ENCODE data around the gene MMP24OS.
A peak's percentile ranks its signal among the peaks of the same experiment; 100 is the strongest.
"Not testable (repeated sequence)": the region's sequence is repeated elsewhere in the genome, so short reads cannot be mapped to it uniquely, and the experiment has no call there.

MMP24OS gene

DNA sequence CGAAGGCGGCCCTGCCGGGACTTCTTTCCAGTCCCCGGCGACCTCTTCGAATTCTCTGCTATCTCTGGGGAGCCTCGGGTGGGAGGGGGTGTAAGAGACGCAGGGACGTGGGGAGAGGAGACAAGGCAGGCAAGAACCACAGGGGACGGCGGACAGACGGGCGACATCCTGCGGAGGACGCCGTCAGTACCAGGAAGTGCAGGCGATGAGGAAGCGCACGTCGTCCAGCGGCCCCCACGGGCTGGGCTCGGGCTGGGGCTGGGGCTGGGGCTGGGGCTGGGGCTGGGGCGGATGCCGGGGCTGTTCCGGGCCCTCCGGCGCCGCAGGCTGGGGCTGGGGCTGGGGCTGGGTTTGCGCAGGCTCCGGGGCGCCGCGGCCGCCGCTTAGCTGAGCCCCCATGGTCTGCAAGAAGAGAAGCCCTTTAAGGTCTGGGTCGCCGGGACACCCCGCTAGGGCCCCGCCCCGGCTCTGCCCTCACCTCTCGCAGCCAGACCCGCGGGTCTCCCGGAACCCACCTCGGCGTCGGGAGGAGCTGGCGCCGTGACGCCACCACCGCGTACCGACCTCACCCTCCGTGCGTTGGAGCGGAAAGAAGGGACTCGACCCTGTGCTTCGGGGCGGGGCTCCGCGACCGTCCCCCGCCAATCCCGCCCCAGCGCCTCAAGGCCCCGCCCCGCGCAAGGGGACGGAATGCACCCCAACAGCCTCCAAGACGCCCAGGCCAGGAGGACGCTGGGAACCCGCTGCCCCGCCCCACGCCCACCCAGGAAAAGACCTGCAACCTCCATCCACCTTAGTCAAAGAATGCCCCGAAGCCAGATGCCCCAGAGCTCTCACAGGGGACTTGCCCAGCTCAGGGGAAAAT lies at the start of gene MMP24OS:
Gene MMP24OS, minus strand, starts transcription at position 592 of the 865 bp plus-strand sequence. Its CDS starts 193 bp downstream, at position 399.
- no peak for FAIRE-seq
- peak; percentile 77 for DNase-seq (ENCODE audit: low spot score)

DNA sequence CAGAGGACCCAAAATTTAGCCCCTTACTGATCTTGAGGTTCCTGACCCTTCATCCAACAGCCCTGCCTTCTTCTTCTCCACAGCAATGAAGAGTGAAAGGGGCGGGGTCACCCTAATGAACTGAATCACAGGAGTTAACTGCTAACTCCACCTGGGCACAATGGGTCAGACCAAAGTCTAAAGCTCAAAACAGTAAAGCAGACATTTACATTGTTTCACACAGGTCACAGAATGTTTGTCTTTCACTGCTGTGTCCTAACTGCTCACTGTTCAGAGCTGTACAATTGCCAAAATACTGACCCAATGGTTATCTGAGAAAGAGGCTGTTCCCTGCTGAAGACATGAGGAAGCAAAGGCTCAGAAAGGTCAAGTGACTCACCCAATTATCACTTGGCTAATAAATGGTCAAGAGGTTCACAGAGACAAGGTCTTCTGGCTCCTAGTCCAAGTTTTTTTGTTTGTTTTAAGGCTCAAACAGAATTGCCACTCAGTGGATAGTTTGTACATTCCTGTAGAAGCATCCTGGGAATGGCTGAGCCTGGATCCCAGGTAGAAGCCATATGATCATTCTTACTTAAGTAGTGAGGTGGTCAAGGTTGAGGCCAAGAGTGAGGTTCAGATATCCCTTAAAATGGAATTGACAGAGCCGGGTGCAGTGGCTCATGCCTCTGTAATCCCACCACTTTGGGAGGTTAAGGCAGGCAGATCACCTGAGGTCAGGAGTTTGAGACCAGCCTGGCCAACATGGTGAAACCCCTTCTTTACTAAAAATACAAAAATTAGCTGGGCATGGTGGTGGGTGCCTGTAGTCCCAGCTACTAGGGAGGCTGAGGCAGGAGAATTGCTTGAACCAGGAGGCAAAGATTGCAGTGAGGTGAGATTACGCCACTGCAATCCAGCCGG lies 49.4 kb upstream of the MMP24OS start:
- FAIRE-seq (peak; percentile 97), DNase-seq (ENCODE audit: low spot score) (peak; percentile 94)

DNA sequence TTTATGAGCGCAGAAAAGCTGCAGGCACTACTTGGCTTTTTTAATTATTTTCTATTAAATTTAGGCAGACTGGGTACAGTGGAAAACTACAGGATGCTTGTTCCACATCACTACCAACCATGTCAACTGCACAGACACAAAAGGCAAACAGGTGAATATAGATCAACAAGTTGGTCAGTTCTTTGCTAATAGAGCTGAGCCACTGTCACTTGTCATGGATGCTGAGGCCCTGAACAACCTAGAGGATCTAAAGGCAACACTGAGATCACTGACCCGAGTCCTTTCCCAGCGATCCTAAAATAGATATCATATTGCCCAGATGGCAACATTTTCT lies 48.8 kb upstream of the MMP24OS start:
- no peak for FAIRE-seq
- no peak for DNase-seq (ENCODE audit: low spot score)

DNA sequence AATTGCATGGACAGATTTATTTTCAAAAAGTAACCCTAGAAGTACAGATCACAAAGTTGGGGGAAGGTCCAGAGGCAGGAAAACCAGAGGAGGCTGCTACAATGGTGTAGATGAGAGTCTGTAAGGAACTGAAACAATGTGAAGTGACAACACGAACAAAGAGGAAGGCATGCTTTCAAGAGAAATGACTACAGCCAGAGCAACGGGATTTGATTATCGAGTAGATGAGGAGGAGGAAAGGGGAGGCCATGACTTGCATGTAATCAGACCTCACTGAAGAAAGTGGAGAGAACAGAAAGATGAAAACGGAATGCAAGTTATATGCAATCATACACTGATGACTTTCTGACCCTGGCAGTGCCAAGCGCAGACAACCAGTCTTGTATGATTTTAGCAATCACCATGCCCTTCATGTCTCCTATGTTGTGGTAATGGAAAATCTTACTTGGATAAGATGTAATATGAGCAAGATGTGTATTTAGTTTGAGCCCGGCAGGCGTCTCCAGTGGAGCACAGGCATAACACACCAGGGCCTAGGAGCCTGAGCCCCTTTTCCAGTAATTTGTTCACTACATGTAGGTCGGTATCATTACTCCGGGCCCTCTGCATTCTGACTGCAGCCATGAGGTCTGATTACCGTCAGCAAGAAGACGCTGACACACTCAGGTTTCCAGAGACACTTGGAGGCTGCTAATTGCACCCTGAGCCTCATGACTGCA lies 48.3 kb upstream of the MMP24OS start:
- DNase-seq (ENCODE audit: low spot score), result no peak
- FAIRE-seq, result no peak

DNA sequence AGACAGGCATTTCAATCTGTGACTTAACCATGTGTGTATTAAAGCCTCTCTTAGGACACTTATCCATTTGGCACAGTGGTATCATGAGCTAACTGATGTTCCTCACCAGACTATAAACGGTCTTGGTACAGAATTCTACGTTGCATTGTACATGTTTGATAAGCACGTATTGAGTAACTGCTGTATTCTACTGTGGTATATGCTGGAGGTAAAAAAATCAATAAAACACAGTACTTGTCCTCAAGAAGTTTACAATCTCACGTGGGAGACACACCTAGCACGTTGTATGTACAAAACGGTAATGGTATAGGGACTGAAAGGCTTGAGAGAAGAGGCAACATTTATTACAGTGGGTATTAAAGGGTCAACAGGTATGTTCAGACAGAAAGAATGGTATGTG lies 47.5 kb upstream of the MMP24OS start:
- DNase-seq (ENCODE audit: low spot score) (no peak), FAIRE-seq (no peak)

DNA sequence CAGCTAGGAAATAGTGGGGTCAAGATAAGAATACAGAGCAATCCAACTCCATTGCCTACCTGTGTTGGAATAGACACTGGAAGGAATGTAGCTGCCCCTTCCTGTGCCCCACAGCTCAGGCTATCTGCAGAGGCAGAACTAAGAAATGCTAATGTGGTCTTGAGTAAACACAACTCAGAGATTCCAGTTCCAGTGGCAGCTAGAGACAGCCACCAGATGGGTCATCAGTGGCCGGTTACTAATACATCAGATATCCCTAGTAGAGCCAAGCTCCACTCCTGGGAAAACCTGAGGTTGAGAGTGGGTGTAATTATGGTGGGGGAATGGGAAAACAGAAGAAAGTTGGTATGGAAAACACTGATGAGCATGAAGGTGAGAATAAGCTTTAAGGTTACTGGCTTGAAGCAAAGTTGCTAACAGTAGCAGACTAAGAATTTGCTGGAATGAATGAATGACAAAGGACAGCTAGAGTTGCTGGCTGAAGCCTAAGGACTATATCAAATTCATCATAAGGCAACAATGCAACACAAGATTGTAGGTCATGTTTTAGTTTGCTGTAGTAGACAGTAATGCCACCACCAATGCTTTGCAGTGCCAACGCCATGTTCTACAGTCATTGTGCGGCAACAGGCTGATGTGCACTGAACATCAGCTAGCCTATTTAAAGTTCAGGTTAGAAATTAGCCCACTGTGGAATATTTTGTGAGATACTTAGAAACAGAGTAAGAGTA lies 42.6 kb upstream of the MMP24OS start:
- DNase-seq (ENCODE audit: low spot score) (peak; percentile 100), FAIRE-seq (peak; percentile 98)

DNA sequence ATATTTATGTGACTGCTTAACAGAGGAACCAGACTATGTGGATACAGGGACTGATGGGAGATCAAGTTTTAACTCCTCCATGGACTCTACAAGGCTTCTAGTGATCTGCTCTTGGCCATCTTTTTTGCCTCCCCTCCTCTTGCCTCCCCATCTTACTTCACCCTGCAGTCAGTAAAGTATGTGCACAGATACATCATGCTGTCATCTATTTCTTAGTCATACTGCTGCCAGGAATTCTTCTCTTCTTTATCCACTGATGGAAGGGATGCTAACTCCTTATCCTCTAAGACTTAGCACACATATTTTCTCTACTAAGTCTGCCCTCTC lies 41.9 kb upstream of the MMP24OS start:
- DNase-seq (ENCODE audit: low spot score) (peak; percentile 91), FAIRE-seq (no peak)

DNA sequence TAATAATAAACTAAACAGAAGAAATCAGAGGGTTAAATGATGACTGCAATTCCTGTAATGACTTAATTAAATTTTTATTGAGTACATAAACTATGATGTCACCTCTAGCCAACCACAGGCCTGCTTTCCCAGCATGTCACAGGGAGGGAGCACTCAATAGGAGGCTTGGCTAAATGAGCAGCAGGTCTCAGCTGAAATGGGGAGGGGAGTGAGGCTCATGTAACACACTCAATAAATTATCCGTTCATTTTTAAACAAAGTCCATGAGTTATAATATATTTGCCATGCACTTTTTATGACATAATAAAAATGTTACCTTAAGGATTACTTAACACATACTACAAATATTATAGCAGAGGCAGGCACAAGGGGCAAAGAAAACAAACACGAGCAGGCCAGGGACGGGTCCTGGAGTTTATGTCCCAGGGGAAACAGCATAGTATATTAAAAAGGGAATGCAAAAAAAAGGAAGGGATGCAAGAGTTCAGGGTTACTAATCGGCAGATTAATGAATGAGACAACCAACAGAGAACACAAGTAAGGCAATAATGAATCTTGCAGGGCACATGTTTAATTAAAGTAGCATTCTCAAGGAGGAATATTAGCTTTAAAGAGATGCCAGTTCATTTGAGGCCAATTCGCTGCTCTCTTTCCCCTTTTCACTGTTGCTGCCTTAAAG lies 41.4 kb upstream of the MMP24OS start:
- FAIRE-seq, result peak; percentile 81
- peak; percentile 85 for DNase-seq (ENCODE audit: low spot score)

DNA sequence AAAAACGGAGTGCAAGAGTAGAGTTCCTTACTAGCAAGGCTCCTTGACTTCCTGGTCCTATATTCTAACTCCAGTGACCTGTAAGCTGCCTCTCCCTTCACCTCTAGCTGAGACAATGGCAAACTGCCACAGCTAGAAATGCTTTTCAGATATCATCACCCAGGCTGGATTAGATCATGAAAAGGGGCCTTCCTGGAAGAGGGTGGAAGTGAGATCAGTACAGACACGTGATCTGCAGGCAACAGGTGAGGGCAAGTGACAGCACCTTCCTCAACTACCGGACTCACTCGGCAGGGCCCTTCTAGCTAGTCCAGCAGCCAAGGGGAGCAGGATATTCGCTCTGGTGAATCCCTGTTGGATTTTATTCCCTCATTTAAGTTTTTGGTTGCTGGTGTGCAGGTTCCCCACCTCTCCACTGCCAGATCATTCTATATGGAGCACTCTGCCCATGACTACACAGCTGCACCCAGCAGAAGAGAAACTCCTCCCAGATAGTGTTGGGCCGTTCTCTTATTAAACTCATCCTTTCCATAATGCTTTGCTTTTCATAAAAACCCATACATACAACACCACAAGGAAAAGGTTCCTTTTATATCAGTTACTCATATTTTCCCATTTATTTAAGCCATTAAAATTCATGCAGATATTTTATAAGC lies 40.7 kb upstream of the MMP24OS start:
- peak; percentile 97 for FAIRE-seq

DNA sequence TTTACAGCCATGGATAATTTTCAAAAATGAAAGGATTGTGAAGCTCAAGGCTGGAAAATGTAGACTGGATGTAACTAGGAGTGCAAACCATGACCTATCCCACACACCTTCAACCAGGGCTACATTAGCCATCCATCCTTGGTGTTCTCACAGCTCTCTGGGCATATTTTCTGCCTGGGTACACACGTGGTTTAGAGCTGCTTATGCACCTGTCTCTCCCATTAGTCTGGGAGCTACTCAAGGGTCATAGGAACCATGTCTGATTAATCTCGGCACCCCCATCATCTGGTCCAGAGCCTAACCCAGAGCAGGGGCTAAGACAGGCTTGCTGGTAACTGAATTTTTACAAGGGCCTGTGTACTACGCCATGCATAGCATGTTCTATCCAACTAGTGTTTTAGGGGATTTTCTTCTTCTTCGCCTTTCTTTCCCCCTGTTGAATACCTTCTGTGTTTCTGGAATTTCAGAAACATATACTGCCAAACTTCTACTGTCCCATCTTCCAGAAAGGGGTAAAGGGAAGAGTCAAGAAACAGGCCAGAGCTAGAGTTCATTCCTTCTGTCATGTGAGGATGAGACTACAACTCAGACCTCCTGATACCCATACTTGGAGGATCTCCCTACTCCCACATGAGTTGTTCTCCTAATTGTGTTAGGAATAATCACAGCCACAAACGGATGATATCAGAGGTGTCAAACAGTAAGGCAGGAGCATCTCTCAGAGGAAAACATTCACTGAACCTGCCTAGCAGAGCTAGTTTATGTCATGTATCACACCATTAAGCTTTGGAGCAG lies 39.7 kb upstream of the MMP24OS start:
- DNase-seq (ENCODE audit: low spot score), result no peak
- no peak for FAIRE-seq

More for the DNA sequence above, 40.7 kb upstream of the MMP24OS start:
- DNase-seq (ENCODE audit: low spot score), result peak; percentile 100

DNA sequence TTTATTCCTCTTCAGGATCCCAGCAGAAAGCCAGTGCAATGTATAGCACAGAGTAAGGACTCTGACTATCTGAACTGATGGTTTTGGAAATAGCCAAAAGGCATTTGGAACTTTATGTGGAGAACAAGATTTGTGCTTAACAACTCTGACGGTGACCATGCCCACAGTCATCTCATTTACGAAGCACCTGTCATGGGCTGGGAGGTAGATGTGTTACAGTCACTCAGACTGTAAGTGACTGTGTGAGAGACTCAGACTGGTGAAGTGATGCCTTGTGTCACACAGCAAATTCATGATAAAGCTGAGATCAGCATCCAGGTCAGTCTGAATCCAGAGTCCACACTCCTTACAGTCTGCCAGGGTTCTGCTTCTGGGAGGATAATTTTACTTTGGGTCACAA lies 38.2 kb upstream of the MMP24OS start:
- DNase-seq (ENCODE audit: low spot score) (no peak), FAIRE-seq (no peak)

DNA sequence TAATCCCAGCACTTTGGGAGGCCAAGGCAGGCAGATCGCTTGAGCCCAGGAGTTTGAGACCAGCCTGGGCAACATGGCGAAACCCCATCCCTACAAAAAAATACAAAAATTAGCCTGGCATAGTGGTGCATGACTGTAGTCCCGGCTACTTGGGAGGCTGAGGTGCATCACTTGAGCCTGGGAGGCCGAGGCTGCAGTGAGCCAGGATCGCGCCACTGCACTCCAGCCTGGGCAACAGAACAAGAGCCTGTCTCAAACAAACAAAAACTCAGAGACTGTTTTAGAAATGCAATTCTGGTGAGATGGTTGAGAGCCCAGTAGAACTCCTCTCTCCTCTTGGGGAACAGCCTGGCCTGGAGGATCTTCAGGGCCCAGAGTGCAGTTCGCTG lies 37.7 kb upstream of the MMP24OS start:
- FAIRE-seq; DNase-seq (ENCODE audit: low spot score): not testable (repeated sequence)

DNA sequence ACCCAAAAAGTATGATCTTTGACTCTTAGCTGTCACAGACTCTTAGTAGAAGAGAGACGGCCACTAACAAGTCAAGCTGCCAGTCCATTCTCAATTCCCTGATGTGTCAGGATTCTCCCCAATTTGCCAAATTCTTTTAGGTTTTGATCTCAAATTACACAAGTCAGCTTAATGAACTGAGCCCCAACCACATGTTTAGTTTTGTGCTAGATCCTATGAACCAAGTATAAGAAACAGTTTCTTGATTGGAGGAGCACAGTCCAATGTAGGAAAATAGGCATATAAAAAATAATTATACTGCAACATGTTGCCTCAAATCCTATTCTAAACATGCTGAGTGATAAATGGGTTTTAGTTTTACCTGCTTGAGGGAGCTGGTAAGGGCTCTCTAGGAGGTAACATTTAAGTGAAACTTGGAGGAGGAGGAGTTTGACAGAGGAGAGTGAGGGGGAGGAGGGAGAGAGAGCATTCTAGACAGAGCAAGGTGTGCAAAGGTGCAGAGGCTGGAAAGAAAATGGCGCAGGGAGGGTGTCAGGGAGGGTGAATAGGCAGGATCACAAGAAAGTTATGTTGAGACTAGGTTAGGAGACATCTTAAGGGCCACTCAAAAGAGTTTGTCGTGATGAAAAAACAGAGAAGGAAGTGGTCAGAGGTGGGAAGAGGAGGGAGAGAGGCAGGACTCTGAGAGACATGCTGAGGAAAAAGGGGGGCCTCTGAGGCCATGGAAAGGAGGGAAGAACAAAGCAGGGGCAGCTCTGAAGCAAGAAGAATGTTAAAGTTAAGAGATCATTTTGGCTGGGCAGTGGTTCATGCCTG lies 37.1 kb upstream of the MMP24OS start:
- FAIRE-seq (no peak), DNase-seq (ENCODE audit: low spot score) (no peak)

DNA sequence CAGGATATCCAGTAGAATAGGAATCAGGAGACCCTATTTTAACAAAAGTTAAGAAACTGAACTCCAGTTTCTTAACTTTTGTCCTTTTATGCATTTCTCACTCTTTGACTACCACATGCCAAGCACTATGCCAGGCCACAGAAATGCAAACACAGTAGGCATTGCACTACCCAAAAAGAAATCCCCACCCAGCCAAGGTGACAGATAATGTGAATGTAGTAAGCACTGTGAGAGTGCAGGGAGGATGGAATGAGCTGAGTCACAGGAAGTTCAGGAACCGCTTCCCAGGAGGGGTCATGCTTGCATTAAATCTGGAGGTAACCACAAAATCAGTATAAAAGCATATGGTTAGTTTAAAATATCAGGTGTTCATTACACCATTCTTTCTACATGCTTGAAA lies 34.4 kb upstream of the MMP24OS start:
- peak; percentile 97 for DNase-seq (ENCODE audit: low spot score)
- peak; percentile 98 for FAIRE-seq

DNA sequence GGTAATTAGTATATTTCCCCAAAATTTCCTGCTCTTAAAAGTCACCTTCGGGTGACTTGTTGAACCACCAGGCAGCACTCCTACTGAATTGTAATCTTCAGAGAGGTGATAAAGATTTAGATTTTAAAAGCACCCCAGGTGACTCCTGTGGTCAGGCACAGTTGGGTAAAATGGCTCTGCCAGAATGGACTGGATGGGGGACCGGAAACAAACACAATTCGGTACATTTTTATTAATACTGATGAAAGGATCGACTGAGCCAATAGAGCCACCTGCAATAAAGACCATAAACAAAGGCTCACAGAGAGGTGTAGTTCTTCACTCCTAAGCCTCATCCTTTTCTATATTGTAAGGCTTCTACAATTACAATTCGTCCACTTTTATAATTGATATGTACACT lies 33.9 kb upstream of the MMP24OS start:
- DNase-seq (ENCODE audit: low spot score) (no peak), FAIRE-seq (no peak)

DNA sequence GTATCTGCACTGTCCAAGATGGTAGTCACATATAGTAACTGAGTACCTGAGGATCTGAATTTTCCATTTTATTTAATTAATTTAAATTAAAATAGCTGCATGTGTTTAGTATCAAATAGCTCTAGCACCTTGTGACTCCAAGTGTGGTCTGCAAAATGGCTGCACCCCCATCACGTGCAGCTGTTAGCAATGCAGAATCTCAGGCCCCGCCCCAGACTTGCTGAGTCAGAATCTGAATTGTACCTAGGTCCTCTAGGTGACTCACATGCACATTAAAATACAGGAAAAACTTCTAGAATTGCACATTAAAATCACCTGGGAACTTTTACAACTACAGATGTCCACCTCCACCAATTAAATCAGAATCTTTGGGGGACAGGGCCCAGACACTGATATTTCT lies 33.5 kb upstream of the MMP24OS start:
- peak; percentile 84 for DNase-seq (ENCODE audit: low spot score)
- peak; percentile 88 for FAIRE-seq

DNA sequence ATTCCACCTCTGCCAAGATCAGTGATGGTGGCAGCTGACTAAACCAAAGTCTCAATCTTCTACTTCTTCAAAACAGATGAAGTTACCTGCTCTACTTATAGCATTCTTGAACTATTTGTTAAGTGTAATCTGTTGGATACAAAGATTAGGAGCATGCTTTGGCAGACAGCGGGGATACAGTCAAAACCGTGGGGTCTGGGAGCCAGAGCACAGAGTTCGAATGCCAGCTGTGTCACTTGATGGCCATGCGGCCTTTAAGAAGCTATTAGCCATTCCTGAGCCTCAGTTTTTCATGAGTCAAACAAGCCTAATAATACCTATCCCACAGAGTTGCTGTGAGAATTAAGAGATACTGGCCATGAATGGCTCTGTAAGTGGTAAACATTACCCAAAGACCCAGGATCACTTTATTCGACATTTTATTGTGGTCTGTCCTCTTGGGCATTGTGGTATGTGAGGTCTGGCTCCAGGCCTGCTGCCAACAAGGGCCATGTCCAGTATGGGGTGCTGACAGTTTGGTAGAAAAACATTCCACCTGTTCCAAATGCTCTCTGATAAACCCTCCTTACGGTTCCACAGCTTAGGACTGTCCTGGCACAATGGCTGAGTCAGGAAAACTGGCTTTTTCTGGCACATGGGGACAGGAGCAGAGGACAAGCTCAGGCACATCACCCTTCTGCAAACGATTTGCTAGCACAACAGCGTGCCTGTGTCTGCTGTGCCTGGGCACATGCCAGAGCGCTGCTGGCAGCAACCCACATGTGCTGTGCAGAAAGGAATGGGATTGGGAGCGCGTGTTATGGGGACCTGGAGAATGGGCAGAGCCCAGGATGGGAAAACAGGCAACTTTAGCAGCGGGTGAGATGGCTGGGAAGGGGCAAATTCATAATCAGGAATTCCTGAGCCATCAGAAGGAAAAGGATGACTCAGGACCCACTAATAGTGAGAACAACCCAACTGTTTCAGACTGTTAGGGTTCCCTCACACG lies 30.0 kb upstream of the MMP24OS start:
- FAIRE-seq, result peak; percentile 98

More for the DNA sequence above, 30.0 kb upstream of the MMP24OS start:
- peak; percentile 97 for DNase-seq (ENCODE audit: low spot score)
